Measurements from ENCODE around the gene ARPC1A.
"Not testable (repeated sequence)": the region's sequence is repeated elsewhere in the genome, so short reads cannot be mapped to it uniquely, and the experiment has no call there.

ARPC1A gene

GRCh38 chr7:99320371-99320770, 5.3 kb upstream of the ARPC1A start:
- Histone ChIP-seq H3K27ac (ENCODE audit: insufficient read depth, low read length, poor library complexity, severe bottlenecking) (no peak overlapping the region), H3K4me1 (ENCODE audit: control insufficient read depth, insufficient read depth, low read length, poor library complexity, severe bottlenecking) (peaks cover 5% of the 10 kb centered on the region), H3K27me3 (replicated peaks; ENCODE audit: control insufficient read depth, insufficient read depth, low read length, poor library complexity, severe bottlenecking) (no peaks in the 10 kb centered on the region), H3K4me3 (ENCODE audit: insufficient read depth, low read depth, low read length, poor library complexity, severe bottlenecking) (no peak overlapping the region), H3K36me3 (ENCODE audit: control insufficient read depth, insufficient read depth, low read length) (no peaks in the 10 kb centered on the region), H3K9me3 (ENCODE audit: control insufficient read depth, low read length) (no peaks in the 10 kb centered on the region)
- no peak for DNase-seq

- not testable (repeated sequence) for H3K27me3 ChIP-seq (replicated peaks; ENCODE audit: control insufficient read depth, insufficient read depth, low read length, poor library complexity, severe bottlenecking); H3K9me3 ChIP-seq (ENCODE audit: control insufficient read depth, low read length)
- H3K4me1 ChIP-seq (ENCODE audit: control insufficient read depth, insufficient read depth, low read length, poor library complexity, severe bottlenecking), result peaks cover 16% of the 10 kb centered on the region
Measured at GRCh38 chr7:99322659-99323058, 3.0 kb upstream of the ARPC1A start.

GRCh38 chr7:99324559-99324958, 1.1 kb upstream of the ARPC1A start:
- Histone ChIP-seq H3K27me3 (replicated peaks; ENCODE audit: control insufficient read depth, insufficient read depth, low read length, poor library complexity, severe bottlenecking) (no peaks in the 10 kb centered on the region), H3K36me3 (ENCODE audit: control insufficient read depth, insufficient read depth, low read length) (no peaks in the 10 kb centered on the region), H3K27ac (ENCODE audit: insufficient read depth, low read length, poor library complexity, severe bottlenecking) (no peak overlapping the region), H3K9me3 (ENCODE audit: control insufficient read depth, low read length) (no peaks in the 10 kb centered on the region), H3K4me1 (ENCODE audit: control insufficient read depth, insufficient read depth, low read length, poor library complexity, severe bottlenecking) (peaks cover 20% of the 10 kb centered on the region), H3K4me3 (ENCODE audit: insufficient read depth, low read depth, low read length, poor library complexity, severe bottlenecking) (no peak overlapping the region)
- DNase-seq, result no peak

More at GRCh38 chr7:99322659-99323058, 3.0 kb upstream of the ARPC1A start:
- not testable (repeated sequence) for DNase-seq; H3K27ac ChIP-seq (ENCODE audit: insufficient read depth, low read length, poor library complexity, severe bottlenecking); H3K4me3 ChIP-seq (ENCODE audit: insufficient read depth, low read depth, low read length, poor library complexity, severe bottlenecking); H3K36me3 ChIP-seq (ENCODE audit: control insufficient read depth, insufficient read depth, low read length)

- H3K36me3 ChIP-seq (ENCODE audit: control insufficient read depth, insufficient read depth, low read length), result no peaks in the 10 kb centered on the region
- no peaks in the 10 kb centered on the region for H3K27me3 ChIP-seq (replicated peaks; ENCODE audit: control insufficient read depth, insufficient read depth, low read length, poor library complexity, severe bottlenecking)
- H3K9me3 ChIP-seq (ENCODE audit: control insufficient read depth, low read length), result no peaks in the 10 kb centered on the region
- peaks cover 20% of the 10 kb centered on the region for H3K4me1 ChIP-seq (ENCODE audit: control insufficient read depth, insufficient read depth, low read length, poor library complexity, severe bottlenecking)
- H3K4me3 ChIP-seq (ENCODE audit: insufficient read depth, low read depth, low read length, poor library complexity, severe bottlenecking), result peak overlapping the region; percentile 82
- peak overlapping the region; percentile 92 for H3K27ac ChIP-seq (ENCODE audit: insufficient read depth, low read length, poor library complexity, severe bottlenecking)
- no peak for DNase-seq
Measured at GRCh38 chr7:99325001-99325493, 651 bp upstream of the ARPC1A start.

- H3K27me3 ChIP-seq (replicated peaks; ENCODE audit: control insufficient read depth, insufficient read depth, low read length, poor library complexity, severe bottlenecking), result no peaks in the 10 kb centered on the region
- no peak for DNase-seq
- H3K9me3 ChIP-seq (ENCODE audit: control insufficient read depth, low read length), result no peaks in the 10 kb centered on the region
- H3K36me3 ChIP-seq (ENCODE audit: control insufficient read depth, insufficient read depth, low read length), result no peaks in the 10 kb centered on the region
- peaks cover 20% of the 10 kb centered on the region for H3K4me1 ChIP-seq (ENCODE audit: control insufficient read depth, insufficient read depth, low read length, poor library complexity, severe bottlenecking)
- peak overlapping the region; percentile 92 for H3K27ac ChIP-seq (ENCODE audit: insufficient read depth, low read length, poor library complexity, severe bottlenecking)
- H3K4me3 ChIP-seq (ENCODE audit: insufficient read depth, low read depth, low read length, poor library complexity, severe bottlenecking), result peak overlapping the region; percentile 82
Measured at GRCh38 chr7:99326408-99326782, 697 bp downstream of the ARPC1A start.

GRCh38 chr7:99330314-99330961, 4.7 kb downstream of the ARPC1A start:
- not testable (repeated sequence) for DNase-seq; H3K4me3 ChIP-seq (ENCODE audit: insufficient read depth, low read depth, low read length, poor library complexity, severe bottlenecking); H3K27ac ChIP-seq (ENCODE audit: insufficient read depth, low read length, poor library complexity, severe bottlenecking); H3K27me3 ChIP-seq (replicated peaks; ENCODE audit: control insufficient read depth, insufficient read depth, low read length, poor library complexity, severe bottlenecking); H3K9me3 ChIP-seq (ENCODE audit: control insufficient read depth, low read length)
- H3K4me1 ChIP-seq (ENCODE audit: control insufficient read depth, insufficient read depth, low read length, poor library complexity, severe bottlenecking), result peaks cover 14% of the 10 kb centered on the region
- peaks cover 14% of the 10 kb centered on the region for H3K36me3 ChIP-seq (ENCODE audit: control insufficient read depth, insufficient read depth, low read length)

- DNase-seq, result no peak
- Histone ChIP-seq H3K36me3 (ENCODE audit: control insufficient read depth, insufficient read depth, low read length) (peaks cover 16% of the 10 kb centered on the region), H3K27me3 (replicated peaks; ENCODE audit: control insufficient read depth, insufficient read depth, low read length, poor library complexity, severe bottlenecking) (no peaks in the 10 kb centered on the region), H3K4me1 (ENCODE audit: control insufficient read depth, insufficient read depth, low read length, poor library complexity, severe bottlenecking) (peaks cover 13% of the 10 kb centered on the region), H3K9me3 (ENCODE audit: control insufficient read depth, low read length) (no peaks in the 10 kb centered on the region), H3K4me3 (ENCODE audit: insufficient read depth, low read depth, low read length, poor library complexity, severe bottlenecking) (no peak overlapping the region), H3K27ac (ENCODE audit: insufficient read depth, low read length, poor library complexity, severe bottlenecking) (no peak overlapping the region)
Measured at GRCh38 chr7:99331002-99331401, 5.3 kb downstream of the ARPC1A start.

GRCh38 chr7:99339595-99339994, 13.9 kb downstream of the ARPC1A start:
- Histone ChIP-seq H3K4me1 (ENCODE audit: control insufficient read depth, insufficient read depth, low read length, poor library complexity, severe bottlenecking) (no peaks in the 10 kb centered on the region), H3K36me3 (ENCODE audit: control insufficient read depth, insufficient read depth, low read length) (peaks cover 51% of the 10 kb centered on the region), H3K27ac (ENCODE audit: insufficient read depth, low read length, poor library complexity, severe bottlenecking) (no peak overlapping the region), H3K4me3 (ENCODE audit: insufficient read depth, low read depth, low read length, poor library complexity, severe bottlenecking) (no peak overlapping the region), H3K27me3 (replicated peaks; ENCODE audit: control insufficient read depth, insufficient read depth, low read length, poor library complexity, severe bottlenecking) (no peaks in the 10 kb centered on the region), H3K9me3 (ENCODE audit: control insufficient read depth, low read length) (no peaks in the 10 kb centered on the region)
- DNase-seq, result no peak

- Histone ChIP-seq H3K36me3 (ENCODE audit: control insufficient read depth, insufficient read depth, low read length) (peaks cover 51% of the 10 kb centered on the region), H3K4me3 (ENCODE audit: insufficient read depth, low read depth, low read length, poor library complexity, severe bottlenecking) (no peak overlapping the region), H3K27me3 (replicated peaks; ENCODE audit: control insufficient read depth, insufficient read depth, low read length, poor library complexity, severe bottlenecking) (no peaks in the 10 kb centered on the region), H3K27ac (ENCODE audit: insufficient read depth, low read length, poor library complexity, severe bottlenecking) (no peak overlapping the region), H3K4me1 (ENCODE audit: control insufficient read depth, insufficient read depth, low read length, poor library complexity, severe bottlenecking) (no peaks in the 10 kb centered on the region), H3K9me3 (ENCODE audit: control insufficient read depth, low read length) (no peaks in the 10 kb centered on the region)
- no peak for DNase-seq
Measured at GRCh38 chr7:99340659-99341058, 15.0 kb downstream of the ARPC1A start.

GRCh38 chr7:99344061-99344647, 18.5 kb downstream of the ARPC1A start:
- Histone ChIP-seq H3K27me3 (replicated peaks; ENCODE audit: control insufficient read depth, insufficient read depth, low read length, poor library complexity, severe bottlenecking) (no peaks in the 10 kb centered on the region), H3K36me3 (ENCODE audit: control insufficient read depth, insufficient read depth, low read length) (peaks cover 61% of the 10 kb centered on the region), H3K9me3 (ENCODE audit: control insufficient read depth, low read length) (no peaks in the 10 kb centered on the region), H3K27ac (ENCODE audit: insufficient read depth, low read length, poor library complexity, severe bottlenecking) (no peak overlapping the region), H3K4me3 (ENCODE audit: insufficient read depth, low read depth, low read length, poor library complexity, severe bottlenecking) (no peak overlapping the region), H3K4me1 (ENCODE audit: control insufficient read depth, insufficient read depth, low read length, poor library complexity, severe bottlenecking) (no peaks in the 10 kb centered on the region)
- DNase-seq, result no peak
